PFSK-1 (cell line): ENCODE data around the gene MAST3.

Experiments
- POLR2AphosphoS5 ChIP-seq: IDR thresholded peaks from 2 replicates; pipeline ENCODE4 v1.6.1; 2012; ENCODE audit warnings: low read depth, mild to moderate bottlenecking, control low read depth, low read length, moderate library complexity
- TAF1 ChIP-seq: IDR thresholded peaks from 2 replicates; pipeline ENCODE4 v1.6.1; 2012; ENCODE audit warnings: low read length, control low read depth, borderline replicate concordance; ENCODE audit not compliant: insufficient read depth

GRCh38 chr19:18190278-18190677 is 92.7 kb downstream of the MAST3 start:
- no peak for TF ChIP-seq POLR2AphosphoS5
- TF ChIP-seq TAF1 = no peak
